NK-92 (cell line): Measurements from ENCODE around the gene CIAO2A.
"Not testable (repeated sequence)": the region's sequence is repeated elsewhere in the genome, so short reads cannot be mapped to it uniquely, and the experiment has no call there.

Source experiments
- DNase-seq: peaks from one replicate; lab custom pipeline; 2025; ENCODE audit not compliant: unreplicated experiment; lab: John Stamatoyannopoulos, UW

Gene CIAO2A

DNA sequence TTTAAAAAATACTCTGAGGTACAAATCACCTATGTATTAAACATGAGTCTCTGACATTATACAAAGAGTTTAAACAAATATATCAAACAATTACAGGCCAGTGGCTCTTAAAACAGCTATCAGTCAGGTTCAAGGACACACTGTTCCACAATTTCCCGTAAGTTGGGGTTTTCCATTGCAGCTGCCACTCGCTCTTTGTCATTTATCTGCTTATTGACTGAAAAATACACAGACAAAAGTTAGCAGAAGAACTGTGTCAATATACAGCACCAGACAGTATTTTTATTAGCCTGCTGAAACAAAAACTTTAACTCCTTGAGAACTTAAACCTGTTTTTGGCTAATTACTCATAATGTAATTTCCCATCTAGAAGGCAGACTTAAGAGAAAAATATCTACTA is 20.8 kb downstream of the CIAO2A start:
- DNase-seq = no peak

GRCh38 chr15:64071931-64072765 is 21.5 kb downstream of the CIAO2A start:
- no peak for DNase-seq

- DNase-seq = no peak
Observed at GRCh38 chr15:64070965-64071851, 22.4 kb downstream of the CIAO2A start.

DNA sequence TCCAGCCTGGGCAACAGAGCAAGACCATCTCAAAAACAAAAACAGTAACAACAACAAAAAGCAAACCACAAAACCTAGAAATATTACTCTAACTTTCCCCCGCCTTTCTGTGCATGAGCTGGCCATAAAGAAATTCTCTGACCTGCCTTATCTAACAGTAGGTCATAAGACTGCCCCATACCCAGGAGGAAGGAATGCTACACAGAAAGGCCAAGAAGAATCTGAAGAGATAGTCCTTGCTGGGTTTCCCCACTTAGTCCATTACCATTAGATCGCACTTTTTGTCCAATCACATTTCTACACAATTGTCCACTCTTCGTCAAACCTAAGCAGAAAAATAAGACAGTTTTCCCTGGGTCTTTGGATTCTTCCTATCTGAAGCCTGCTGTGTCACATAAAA is 23.5 kb downstream of the CIAO2A start:
- no peak for DNase-seq

DNA sequence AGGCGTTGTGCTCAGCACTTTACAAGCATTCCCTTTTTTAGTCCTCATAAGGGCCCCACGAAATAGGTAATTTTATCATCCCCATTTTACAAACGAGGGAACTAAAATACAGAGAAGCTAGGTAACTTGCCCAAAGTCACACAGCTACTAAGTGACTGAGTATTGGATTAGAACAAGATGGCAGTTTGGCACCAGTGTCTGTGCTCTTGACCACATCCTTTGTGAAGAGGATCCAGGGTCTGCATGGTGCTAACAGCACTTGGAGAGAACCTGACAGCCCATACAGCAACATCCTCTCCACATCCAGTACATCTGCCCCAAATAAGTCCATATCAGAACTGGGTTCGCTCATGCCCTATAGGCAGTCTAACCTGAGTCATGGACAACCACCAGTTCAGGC is 25.5 kb downstream of the CIAO2A start:
- no peak for DNase-seq

DNA sequence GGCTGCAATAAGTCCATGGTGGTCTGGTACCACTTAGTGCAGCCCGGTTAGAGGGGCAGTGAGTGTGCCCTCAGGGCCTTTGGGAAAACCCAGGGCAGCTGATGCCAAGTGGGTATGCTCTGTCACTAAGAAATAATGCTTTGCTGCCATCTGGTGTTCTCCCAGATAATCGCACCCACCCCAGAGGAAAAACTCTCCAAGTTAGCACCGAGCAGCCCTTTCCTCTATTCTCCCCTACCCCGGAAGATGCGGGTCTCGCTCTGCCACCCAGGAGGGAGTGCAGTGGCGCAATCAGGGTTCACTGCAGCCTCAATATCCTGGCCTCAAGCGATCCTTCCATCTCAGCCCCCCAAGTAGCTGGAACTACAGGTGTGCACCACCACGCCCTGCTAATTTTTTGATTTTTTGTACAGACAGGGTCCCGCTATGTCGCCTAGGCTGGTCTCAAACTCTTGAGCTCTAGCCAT is 26.0 kb downstream of the CIAO2A start:
- no peak for DNase-seq

GRCh38 chr15:64066451-64066850 is 27.2 kb downstream of the CIAO2A start:
- DNase-seq = no peak

GRCh38 chr15:64060716-64061115 is 32.9 kb downstream of the CIAO2A start:
- no peak for DNase-seq

GRCh38 chr15:64059104-64059503 is 34.5 kb downstream of the CIAO2A start:
- DNase-seq = not testable (repeated sequence)

DNA sequence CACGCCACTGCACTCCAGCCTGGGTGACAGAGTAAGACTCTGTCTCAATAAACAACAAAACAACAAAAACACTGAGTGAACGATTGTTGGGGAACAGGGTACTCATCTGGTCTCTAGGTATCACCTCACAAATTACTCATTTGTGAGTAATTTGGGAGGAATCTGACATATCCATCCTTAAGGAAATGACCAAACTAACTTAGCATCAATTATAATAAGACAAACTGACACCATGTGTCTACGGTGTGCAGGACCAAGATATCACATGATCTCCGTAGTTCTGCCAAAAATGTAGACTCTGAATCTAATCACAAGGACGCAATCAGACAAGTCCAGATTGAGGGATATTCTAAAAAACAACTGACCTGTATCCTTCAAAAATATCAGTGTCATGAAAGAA is 35.4 kb downstream of the CIAO2A start:
- no peak for DNase-seq

DNA sequence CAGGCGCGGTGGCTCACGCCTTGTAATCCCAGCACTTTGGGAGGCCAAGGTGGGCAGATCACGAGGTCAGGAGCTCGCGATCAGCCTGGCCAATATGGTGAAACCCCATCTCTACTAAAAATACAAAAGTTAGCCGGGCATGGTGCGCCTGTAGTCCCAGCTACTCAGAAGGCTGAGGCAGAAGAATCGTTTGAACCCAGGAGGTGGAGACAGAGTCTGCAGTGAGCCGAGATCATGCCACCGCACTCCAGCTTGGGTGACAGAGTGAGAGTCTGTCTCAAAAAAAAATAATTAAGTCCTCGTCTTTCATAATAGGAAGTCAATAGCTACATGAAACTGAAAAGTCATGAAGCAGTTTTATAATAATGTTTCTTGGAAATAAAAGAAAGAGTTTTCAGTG is 40.0 kb downstream of the CIAO2A start:
- DNase-seq = not testable (repeated sequence)

DNA sequence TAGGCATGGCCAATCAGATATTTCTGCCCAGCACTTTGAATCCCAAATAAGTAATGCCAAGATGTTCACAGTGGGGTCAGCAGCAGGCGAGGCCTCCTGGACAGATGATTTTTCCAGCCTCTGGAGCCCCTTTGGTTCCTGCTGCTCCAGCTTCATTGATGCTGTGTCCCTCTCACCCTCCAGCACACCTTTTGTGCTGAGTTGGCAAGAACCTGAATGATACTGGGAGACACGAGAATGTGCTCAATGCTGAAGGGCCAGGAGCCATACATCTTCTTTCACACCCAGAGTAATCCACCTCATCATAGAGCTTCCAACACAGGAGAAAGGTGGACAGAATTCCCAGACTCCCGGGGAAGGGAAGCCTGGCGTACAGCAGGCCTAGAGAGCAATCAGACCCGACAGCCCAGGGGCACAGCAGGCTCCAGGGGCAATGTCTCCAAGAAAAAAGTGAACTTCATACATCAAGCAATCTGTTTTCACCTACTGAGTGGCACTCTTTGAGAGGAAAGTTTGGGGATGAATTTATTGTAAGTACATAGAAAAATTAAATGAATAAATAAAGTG is 40.6 kb downstream of the CIAO2A start:
- no peak for DNase-seq

GRCh38 chr15:64051407-64052259 is 42.0 kb downstream of the CIAO2A start:
- no peak for DNase-seq

GRCh38 chr15:64051093-64051402 is 42.6 kb downstream of the CIAO2A start:
- no peak for DNase-seq

DNA sequence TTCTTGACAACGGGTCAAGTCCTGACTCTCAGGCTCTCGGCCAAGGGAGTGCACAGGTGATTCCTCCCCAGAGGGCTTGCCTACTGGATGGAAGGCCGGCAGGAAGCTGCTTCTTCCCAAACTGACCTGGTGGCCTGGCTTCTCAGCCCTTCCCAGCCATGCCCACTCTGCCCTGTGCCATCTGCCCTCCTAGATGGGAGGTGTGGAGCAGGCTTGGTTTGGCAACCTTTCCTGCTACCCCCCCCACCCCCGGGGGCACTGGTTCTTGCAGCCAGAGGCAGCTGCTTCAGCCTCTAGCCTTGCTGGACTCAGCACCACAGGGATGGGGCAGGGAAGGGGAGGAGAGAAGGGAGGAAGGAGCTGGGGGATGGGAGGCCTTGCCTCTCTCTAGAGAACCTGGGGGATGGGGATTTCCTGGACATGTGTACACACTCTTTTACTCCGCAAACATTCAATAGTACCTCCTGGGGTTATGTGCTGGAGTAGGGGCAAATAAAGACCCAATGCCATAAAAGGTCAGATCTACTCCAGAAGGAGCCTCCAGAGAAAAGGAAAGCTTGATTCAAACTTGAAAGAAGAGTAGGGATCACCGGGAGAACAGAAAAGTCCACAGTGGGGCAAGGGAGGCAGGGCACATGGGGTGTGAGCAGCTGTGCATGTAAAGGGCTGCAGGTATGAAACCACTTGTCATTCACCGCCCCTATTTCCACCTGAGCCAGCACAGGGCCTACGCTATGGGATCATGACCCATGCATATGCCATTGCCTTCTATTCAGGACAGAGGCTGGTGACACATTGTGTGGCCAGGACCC is 43.2 kb downstream of the CIAO2A start:
- DNase-seq = no peak

GRCh38 chr15:64048781-64049460 is 44.7 kb downstream of the CIAO2A start:
- DNase-seq = no peak

- DNase-seq = no peak
Observed at GRCh38 chr15:64046421-64047153, 47.1 kb downstream of the CIAO2A start, which contains the start of gene DAPK2. DAPK2 (minus strand) TSS chr15:64046485; CDS start chr15:64040261, 6,224 bp downstream.

- DNase-seq = no peak
Observed at GRCh38 chr15:64045774-64046420, 47.7 kb downstream of the CIAO2A start.
